K562 (cell line): ENCODE measurements around the gene DYRK1A. TPM values are rescaled to one million over a fixed set of nuclear protein-coding genes. Genes with fewer than 3 reads are reported as not detected.

Experiments
- CHD1 ChIP-seq: fragments of 200-600 bp; sonication (generic); IDR thresholded peaks from one replicate; pipeline ENCODE4 v1.6.1; 2012; ENCODE audit warnings: mild to moderate bottlenecking, moderate library complexity, low read length, inconsistent platforms
- CXXC5 ChIP-seq: fragments of 250-450 bp; sonication (Bioruptor Pico); IDR thresholded peaks from 2 replicates; pipeline ENCODE4 v1.8.0; 2022; ENCODE audit warnings: inconsistent platforms, mild to moderate bottlenecking, moderate library complexity
- ESRRA ChIP-seq: fragments of 450-650 bp; IDR thresholded peaks from 2 replicates; pipeline ENCODE4 v1.6.1; 2014; ENCODE audit warnings: low read depth, mild to moderate bottlenecking, moderate library complexity, borderline replicate concordance
- GABPA ChIP-seq: fragments of 200-800 bp; sonication (Bioruptor generic); conservative IDR thresholded peaks from 2 replicates; pipeline ENCODE4 v1.6.1; 2016; ENCODE audit warnings: low read depth, missing genetic modification characterization, missing compliant biosample characterization
- HDAC3 ChIP-seq: fragments of 450-650 bp; IDR thresholded peaks from 2 replicates; pipeline ENCODE4 v1.6.1; 2018; ENCODE audit warnings: borderline replicate concordance, mild to moderate bottlenecking, moderate library complexity; ENCODE audit not compliant: partially characterized antibody
- HLTF ChIP-seq: fragments of 450-650 bp; IDR thresholded peaks from 2 replicates; pipeline ENCODE4 v1.6.1; 2016
- KAT2B ChIP-seq: IDR thresholded peaks from one replicate; pipeline ENCODE4 v1.6.1; 2012; ENCODE audit warnings: low read depth, mild to moderate bottlenecking, control low read depth, inconsistent platforms, low read length, moderate library complexity
- MTF1 ChIP-seq: fragments of 250-450 bp; sonication (Bioruptor Pico); IDR thresholded peaks from 2 replicates; pipeline ENCODE4 v1.9.0; 2021; ENCODE audit warnings: moderate library complexity, mild to moderate bottlenecking, inconsistent platforms, borderline replicate concordance
- NCOR1 ChIP-seq: fragments of 450-650 bp; IDR thresholded peaks from 2 replicates; pipeline ENCODE4 v1.6.1; 2016; ENCODE audit warnings: mild to moderate bottlenecking, moderate library complexity
- NFRKB ChIP-seq: fragments of 450-650 bp; IDR thresholded peaks from 2 replicates; pipeline ENCODE4 v1.6.1; 2016; ENCODE audit warnings: low read depth
- RBM14 ChIP-seq: fragments of 200-400 bp; formaldehyde crosslinking; IDR thresholded peaks from 2 replicates; pipeline ENCODE4 v1.6.1; 2018; ENCODE audit warnings: low read depth, mild to moderate bottlenecking, low read length, moderate library complexity, borderline replicate concordance; ENCODE audit not compliant: insufficient read depth
- ZNF197 ChIP-seq: fragments of 200-800 bp; sonication (Bioruptor generic); IDR thresholded peaks from 2 replicates; pipeline ENCODE4 v1.6.1; 2016; ENCODE audit warnings: low read depth, missing genetic modification characterization, missing compliant biosample characterization
- ZNF449 ChIP-seq: fragments of 250-450 bp; sonication (Bioruptor Pico); IDR thresholded peaks from 2 replicates; pipeline ENCODE4 v1.8.0; 2022; ENCODE audit warnings: moderate library complexity, mild to moderate bottlenecking, inconsistent platforms
- ZNF586 ChIP-seq: fragments of 450-650 bp; formaldehyde crosslinking; conservative IDR thresholded peaks from 2 replicates; pipeline ENCODE4 v1.4.0; 2020; ENCODE audit warnings: mild to moderate bottlenecking, moderate library complexity
- ZNF695 ChIP-seq: fragments of 450-650 bp; formaldehyde crosslinking; IDR thresholded peaks from 2 replicates; pipeline ENCODE4 v1.4.0; 2020; ENCODE audit warnings: mild to moderate bottlenecking, moderate library complexity
- polyA plus RNA-seq, 8 experiments: library from polyadenylated mRNA; depleted of rRNA in 4 of 8; stranded (reverse) in 5 of 8; unstranded in 3 of 8; fragments of >200 nt; fragmentation: Nextera tagmentation in 2 of 8; fragmentation: Illumina TruSeq in 1 of 8; extraction: Ambion mirVana in 2 of 8; extraction: Trizol in 1 of 8; gene quantifications; 2 replicates each; pipeline versions ENCODE4 v1.2.1 to v1.2.3, GENCODE V29; 2011 to 2014; ENCODE audit warnings: inconsistent platforms in 1 of 8, missing spikeins in 1 of 8
- total RNA-seq, 7 experiments: library from RNA; depleted of rRNA in 6 of 7; stranded (reverse); fragments of >200 nt in 6 of 7; fragmentation: Illumina TruSeq in 2 of 7; extraction: Trizol in 2 of 7; gene quantifications; 2 replicates each; pipeline versions ENCODE4 v1.2.1 to v1.2.3, GENCODE V29; 2011 to 2021; ENCODE audit warnings: low replicate concordance in 1 of 7
- TF ChIP-seq, protein P1 (sequence below): fragments of 250-450 bp; sonication (Bioruptor Pico); IDR thresholded peaks from 2 replicates; pipeline ENCODE4 v1.8.0; 2021; ENCODE audit warnings: moderate library complexity, mild to moderate bottlenecking, inconsistent platforms
- TF ChIP-seq, protein P2 (sequence below): fragments of 450-650 bp; formaldehyde crosslinking; IDR thresholded peaks from 2 replicates; pipeline ENCODE4 v1.4.0; 2020; ENCODE audit warnings: mild to moderate bottlenecking, moderate library complexity
- TF ChIP-seq, protein P3 (sequence below): fragments of 250-450 bp; sonication (Bioruptor Pico); IDR thresholded peaks from 2 replicates; pipeline ENCODE4 v1.5.0; 2022; ENCODE audit warnings: mild to moderate bottlenecking
- TF ChIP-seq, protein P4 (sequence below): fragments of 250-450 bp; sonication (Bioruptor Pico); IDR thresholded peaks from 2 replicates; pipeline ENCODE4 v1.5.1; 2021; ENCODE audit warnings: mild to moderate bottlenecking

The DYRK1A gene
- total and polyA plus RNA-seq, 9 of the 15 experiments (the other 6 are each of a cell fraction or from before 2014, with no cell fraction given): 3.7 to 64.8 (median 42.3) TPM

DNA sequence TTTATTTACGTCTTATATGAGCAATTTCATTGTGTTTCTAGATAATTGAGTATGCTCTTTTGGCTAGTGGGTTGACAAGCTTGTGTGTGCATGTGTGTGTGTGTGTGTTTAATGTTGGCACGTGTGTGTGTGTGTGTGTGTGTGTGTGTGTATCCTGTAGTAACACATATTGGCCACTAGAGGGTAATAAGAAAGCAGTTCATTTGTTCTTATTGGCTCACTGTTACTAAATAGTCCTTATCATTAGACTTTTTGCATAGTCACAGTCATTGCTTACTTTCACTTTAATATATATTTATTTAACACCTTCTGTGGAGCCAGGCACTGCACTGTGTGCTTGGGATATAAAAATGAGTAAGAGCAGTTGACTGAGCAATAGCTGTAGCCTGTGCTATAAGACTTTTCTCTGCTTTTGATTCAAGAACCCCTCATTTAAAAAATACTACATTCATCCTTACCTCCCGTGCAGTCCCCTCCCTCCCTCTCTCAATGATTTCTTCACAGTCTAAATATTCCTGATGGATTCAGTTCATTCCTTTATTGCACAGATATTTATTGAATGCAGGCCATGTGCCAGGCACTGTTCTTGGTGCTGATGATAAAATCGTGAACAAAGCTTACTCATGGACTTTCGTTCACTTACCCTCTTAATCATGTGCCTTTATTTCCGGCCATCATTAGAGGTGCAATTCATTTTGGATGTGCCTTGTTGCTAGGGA lies 96.7 kb downstream of the DYRK1A start (continued):
- TF ChIP-seq ESRRA (no peak), ZNF197 (CRISPR knock-in tag) (no peak), GABPA (tag) (no peak), KAT2B (no peak), NFRKB (no peak), HDAC3 (no peak), MTF1 (CRISPR knock-in tag) (no peak), NCOR1 (peak; percentile 21; the same call in 1 of the 2 replicates), ZNF449 (CRISPR knock-in tag) (no peak), RBM14 (no peak), CHD1 (no peak), ZNF586 (no peak), HLTF (no peak; the same call in 1 of the 2 replicates), CXXC5 (no peak), ZNF695 (CRISPR knock-in tag) (no peak)
- TF ChIP-seq, protein P1, sequence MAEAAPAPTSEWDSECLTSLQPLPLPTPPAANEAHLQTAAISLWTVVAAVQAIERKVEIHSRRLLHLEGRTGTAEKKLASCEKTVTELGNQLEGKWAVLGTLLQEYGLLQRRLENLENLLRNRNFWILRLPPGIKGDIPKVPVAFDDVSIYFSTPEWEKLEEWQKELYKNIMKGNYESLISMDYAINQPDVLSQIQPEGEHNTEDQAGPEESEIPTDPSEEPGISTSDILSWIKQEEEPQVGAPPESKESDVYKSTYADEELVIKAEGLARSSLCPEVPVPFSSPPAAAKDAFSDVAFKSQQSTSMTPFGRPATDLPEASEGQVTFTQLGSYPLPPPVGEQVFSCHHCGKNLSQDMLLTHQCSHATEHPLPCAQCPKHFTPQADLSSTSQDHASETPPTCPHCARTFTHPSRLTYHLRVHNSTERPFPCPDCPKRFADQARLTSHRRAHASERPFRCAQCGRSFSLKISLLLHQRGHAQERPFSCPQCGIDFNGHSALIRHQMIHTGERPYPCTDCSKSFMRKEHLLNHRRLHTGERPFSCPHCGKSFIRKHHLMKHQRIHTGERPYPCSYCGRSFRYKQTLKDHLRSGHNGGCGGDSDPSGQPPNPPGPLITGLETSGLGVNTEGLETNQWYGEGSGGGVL: no peak
- TF ChIP-seq, protein P2, sequence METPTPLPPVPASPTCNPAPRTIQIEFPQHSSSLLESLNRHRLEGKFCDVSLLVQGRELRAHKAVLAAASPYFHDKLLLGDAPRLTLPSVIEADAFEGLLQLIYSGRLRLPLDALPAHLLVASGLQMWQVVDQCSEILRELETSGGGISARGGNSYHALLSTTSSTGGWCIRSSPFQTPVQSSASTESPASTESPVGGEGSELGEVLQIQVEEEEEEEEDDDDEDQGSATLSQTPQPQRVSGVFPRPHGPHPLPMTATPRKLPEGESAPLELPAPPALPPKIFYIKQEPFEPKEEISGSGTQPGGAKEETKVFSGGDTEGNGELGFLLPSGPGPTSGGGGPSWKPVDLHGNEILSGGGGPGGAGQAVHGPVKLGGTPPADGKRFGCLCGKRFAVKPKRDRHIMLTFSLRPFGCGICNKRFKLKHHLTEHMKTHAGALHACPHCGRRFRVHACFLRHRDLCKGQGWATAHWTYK: no peak
- TF ChIP-seq, protein P3, sequence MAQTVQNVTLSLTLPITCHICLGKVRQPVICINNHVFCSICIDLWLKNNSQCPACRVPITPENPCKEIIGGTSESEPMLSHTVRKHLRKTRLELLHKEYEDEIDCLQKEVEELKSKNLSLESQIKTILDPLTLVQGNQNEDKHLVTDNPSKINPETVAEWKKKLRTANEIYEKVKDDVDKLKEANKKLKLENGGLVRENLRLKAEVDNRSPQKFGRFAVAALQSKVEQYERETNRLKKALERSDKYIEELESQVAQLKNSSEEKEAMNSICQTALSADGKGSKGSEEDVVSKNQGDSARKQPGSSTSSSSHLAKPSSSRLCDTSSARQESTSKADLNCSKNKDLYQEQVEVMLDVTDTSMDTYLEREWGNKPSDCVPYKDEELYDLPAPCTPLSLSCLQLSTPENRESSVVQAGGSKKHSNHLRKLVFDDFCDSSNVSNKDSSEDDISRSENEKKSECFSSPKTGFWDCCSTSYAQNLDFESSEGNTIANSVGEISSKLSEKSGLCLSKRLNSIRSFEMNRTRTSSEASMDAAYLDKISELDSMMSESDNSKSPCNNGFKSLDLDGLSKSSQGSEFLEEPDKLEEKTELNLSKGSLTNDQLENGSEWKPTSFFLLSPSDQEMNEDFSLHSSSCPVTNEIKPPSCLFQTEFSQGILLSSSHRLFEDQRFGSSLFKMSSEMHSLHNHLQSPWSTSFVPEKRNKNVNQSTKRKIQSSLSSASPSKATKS (CRISPR knock-in tag): no peak
- TF ChIP-seq, protein P4, sequence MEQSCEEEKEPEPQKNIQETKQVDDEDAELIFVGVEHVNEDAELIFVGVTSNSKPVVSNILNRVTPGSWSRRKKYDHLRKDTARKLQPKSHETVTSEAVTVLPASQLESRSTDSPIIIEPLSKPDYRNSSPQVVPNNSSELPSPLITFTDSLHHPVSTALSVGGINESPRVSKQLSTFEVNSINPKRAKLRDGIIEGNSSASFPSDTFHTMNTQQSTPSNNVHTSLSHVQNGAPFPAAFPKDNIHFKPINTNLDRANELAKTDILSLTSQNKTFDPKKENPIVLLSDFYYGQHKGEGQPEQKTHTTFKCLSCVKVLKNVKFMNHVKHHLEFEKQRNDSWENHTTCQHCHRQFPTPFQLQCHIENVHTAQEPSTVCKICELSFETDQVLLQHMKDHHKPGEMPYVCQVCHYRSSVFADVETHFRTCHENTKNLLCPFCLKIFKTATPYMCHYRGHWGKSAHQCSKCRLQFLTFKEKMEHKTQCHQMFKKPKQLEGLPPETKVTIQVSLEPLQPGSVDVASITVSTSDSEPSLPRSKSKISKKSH (CRISPR knock-in tag): no peak
